Measurements from ENCODE around the gene WNT7A.

Gene WNT7A

DNA sequence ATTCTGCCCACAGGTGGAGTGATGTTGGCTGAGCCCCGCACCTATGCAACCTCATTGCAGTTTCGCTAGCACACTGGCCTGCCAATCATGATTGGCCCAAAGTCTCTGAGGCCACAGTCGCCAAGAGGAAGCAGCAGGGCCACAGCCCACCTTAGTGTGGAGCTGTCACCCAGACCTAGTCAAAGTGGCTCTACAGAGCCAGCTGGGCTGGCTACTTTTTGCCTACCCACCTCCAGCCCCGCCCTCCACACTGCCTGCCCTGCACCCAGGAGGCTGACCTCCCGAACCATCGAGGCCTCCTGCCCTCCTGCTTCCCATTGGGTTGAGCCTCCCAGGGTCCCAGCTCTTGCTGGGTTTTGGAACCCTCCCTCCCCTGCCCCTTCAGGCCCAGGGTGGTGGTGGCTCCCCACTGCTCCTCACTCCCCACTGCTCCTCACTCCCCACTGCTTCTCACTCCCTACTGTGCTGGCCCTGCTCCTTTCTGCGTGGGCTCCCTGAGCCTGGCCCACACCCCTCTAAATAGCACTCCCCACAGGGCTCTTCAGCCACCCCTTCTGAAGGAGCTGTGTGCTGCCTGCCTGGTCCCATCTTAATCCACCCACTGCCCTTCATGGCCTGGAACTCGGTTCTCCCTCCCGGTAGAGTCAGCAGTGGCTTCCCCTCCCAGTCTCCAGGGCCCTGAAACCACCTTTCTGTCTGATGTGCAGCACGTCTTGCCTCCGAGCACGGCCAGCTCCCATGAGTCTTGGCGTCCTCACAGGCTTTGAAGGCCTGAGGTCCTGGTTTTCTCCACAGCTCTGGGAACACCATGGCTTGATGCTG, 89.3 kb downstream of the WNT7A start:
- H3K4me1 ChIP-seq (ENCODE audit: insufficient read depth, low read length) = peaks cover 7% of the 10 kb centered on the region; the same call in 1 of the 2 replicates
- H3K9ac ChIP-seq (ENCODE audit: low read depth, low read length) = no peak overlapping the region
- H3K9me3 ChIP-seq (ENCODE audit: control insufficient read depth, insufficient read depth, low read length) = no peaks in the 10 kb centered on the region
- no peaks in the 10 kb centered on the region for H3K36me3 ChIP-seq (ENCODE audit: insufficient read depth, low read length)

DNA sequence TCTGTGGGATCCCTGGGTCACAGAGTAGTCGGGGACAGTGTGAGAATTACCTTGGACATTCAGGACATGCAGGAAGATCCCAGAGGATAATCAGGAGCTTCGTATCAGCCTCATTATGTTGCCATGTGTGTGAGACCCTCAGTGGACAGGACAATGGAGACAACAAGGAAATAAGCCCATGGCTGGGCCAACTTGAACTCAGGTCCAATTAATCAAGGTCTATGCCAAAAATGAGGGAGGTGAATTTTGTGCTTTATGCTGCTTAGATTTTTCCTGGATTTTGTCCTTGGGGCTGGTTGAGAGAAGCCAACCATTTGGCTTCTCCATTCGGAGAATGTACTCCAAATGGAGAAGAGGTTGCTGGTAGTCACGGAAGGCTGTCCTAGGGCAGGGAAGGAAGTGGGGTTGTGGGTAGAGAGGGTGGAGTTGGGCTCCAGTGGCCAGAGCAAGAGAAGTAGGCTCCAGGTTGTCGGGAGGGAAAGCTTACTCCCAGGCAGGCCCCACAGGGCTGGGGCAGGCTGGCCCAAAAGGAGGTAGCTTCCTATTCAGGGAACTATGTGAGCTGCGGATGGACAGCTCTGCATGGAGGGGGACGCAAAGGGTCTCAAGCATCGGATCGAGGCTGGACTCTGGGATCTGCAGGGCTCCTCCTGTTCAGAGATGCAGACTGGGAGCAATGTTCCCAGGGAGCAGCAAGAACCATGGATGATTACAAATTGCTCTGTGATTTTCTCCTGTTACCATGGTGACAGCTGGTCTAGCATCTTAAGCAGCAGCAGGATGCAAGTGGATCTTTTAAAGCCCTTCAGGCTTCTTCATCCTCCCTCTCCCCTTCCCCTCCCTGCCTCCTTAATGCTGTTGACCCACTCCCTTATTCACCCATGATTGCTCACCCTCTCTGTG, 91.1 kb downstream of the WNT7A start:
- Histone ChIP-seq H3K9ac (ENCODE audit: low read depth, low read length) (no peak overlapping the region), H3K9me3 (ENCODE audit: control insufficient read depth, insufficient read depth, low read length) (no peaks in the 10 kb centered on the region), H3K4me1 (ENCODE audit: insufficient read depth, low read length) (peaks cover 13% of the 10 kb centered on the region; the same call in 1 of the 2 replicates), H3K36me3 (ENCODE audit: insufficient read depth, low read length) (no peaks in the 10 kb centered on the region)

GRCh38 chr3:13787533-13788132, 92.2 kb downstream of the WNT7A start:
- H3K4me1 ChIP-seq (ENCODE audit: insufficient read depth, low read length) = peaks cover 13% of the 10 kb centered on the region; the same call in 1 of the 2 replicates
- no peak overlapping the region for H3K9ac ChIP-seq (ENCODE audit: low read depth, low read length)
- no peaks in the 10 kb centered on the region for H3K36me3 ChIP-seq (ENCODE audit: insufficient read depth, low read length)
- H3K9me3 ChIP-seq (ENCODE audit: control insufficient read depth, insufficient read depth, low read length) = no peaks in the 10 kb centered on the region

- Histone ChIP-seq H3K4me1 (ENCODE audit: insufficient read depth, low read length) (peaks cover 13% of the 10 kb centered on the region; the same call in 1 of the 2 replicates), H3K36me3 (ENCODE audit: insufficient read depth, low read length) (no peaks in the 10 kb centered on the region), H3K9ac (ENCODE audit: low read depth, low read length) (no peak overlapping the region), H3K9me3 (ENCODE audit: control insufficient read depth, insufficient read depth, low read length) (no peaks in the 10 kb centered on the region)
Observed at GRCh38 chr3:13786811-13787210, 93.1 kb downstream of the WNT7A start.

- H3K36me3 ChIP-seq (ENCODE audit: insufficient read depth, low read length) = no peaks in the 10 kb centered on the region
- H3K4me1 ChIP-seq (ENCODE audit: insufficient read depth, low read length) = peaks cover 13% of the 10 kb centered on the region; the same call in 1 of the 2 replicates
- no peaks in the 10 kb centered on the region for H3K9me3 ChIP-seq (ENCODE audit: control insufficient read depth, insufficient read depth, low read length)
- no peak overlapping the region for H3K9ac ChIP-seq (ENCODE audit: low read depth, low read length)
Observed at GRCh38 chr3:13785853-13786436, 93.9 kb downstream of the WNT7A start.

DNA sequence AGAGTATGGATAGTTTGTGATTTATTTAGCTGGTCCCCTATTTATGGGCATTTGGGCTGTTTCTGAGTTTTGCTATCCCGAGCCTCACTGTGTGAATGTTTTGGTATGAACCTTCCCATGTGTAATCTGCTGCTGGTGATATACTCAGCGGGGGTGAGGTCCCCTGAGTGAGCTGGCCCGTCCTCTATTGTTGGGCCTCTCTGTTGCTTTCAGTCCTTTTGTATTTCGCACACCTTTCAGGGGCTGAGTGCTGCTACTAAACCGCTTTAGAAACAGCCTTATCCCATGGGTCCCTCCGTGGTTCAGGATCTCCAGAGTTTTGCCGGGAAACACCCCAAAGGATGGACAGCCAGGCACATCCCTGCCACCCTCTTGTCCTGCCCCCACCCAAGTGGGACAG, 94.5 kb downstream of the WNT7A start:
- no peaks in the 10 kb centered on the region for H3K9me3 ChIP-seq (ENCODE audit: control insufficient read depth, insufficient read depth, low read length)
- no peak overlapping the region for H3K9ac ChIP-seq (ENCODE audit: low read depth, low read length)
- no peaks in the 10 kb centered on the region for H3K36me3 ChIP-seq (ENCODE audit: insufficient read depth, low read length)
- H3K4me1 ChIP-seq (ENCODE audit: insufficient read depth, low read length) = peaks cover 13% of the 10 kb centered on the region; the same call in 1 of the 2 replicates

DNA sequence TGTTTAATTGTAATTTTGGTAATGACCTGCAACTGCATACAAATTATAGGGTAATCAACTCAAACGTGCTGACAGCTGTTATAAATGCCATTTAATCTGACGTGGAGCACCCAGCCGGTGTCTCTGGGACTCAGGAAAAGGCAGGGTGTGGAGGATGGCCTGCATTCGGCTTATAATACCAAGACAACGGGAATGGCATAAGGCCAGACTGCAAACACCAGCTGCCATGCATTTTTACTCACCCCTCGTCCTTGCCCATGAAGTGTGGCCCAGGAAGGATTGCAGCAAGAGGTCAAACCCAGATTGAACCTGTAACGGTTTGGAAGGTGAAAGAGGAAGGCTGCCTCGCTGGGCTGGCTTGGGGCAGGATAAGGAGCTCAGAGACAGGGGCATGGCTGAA, 96.4 kb downstream of the WNT7A start:
- H3K9me3 ChIP-seq (ENCODE audit: control insufficient read depth, insufficient read depth, low read length) = no peaks in the 10 kb centered on the region
- peaks cover 13% of the 10 kb centered on the region; the same call in 1 of the 2 replicates for H3K4me1 ChIP-seq (ENCODE audit: insufficient read depth, low read length)
- H3K9ac ChIP-seq (ENCODE audit: low read depth, low read length) = no peak overlapping the region
- no peaks in the 10 kb centered on the region for H3K36me3 ChIP-seq (ENCODE audit: insufficient read depth, low read length)

- H3K36me3 ChIP-seq (ENCODE audit: insufficient read depth, low read length) = no peaks in the 10 kb centered on the region
- H3K9me3 ChIP-seq (ENCODE audit: control insufficient read depth, insufficient read depth, low read length) = no peaks in the 10 kb centered on the region
- no peak overlapping the region for H3K9ac ChIP-seq (ENCODE audit: low read depth, low read length)
- peaks cover 13% of the 10 kb centered on the region; the same call in 1 of the 2 replicates for H3K4me1 ChIP-seq (ENCODE audit: insufficient read depth, low read length)
Observed at GRCh38 chr3:13782501-13782900, 97.4 kb downstream of the WNT7A start.

- Histone ChIP-seq H3K9ac (ENCODE audit: low read depth, low read length) (no peak overlapping the region), H3K9me3 (ENCODE audit: control insufficient read depth, insufficient read depth, low read length) (no peaks in the 10 kb centered on the region), H3K4me1 (ENCODE audit: insufficient read depth, low read length) (peaks cover 12% of the 10 kb centered on the region; the same call in 1 of the 2 replicates), H3K36me3 (ENCODE audit: insufficient read depth, low read length) (no peaks in the 10 kb centered on the region)
Observed at GRCh38 chr3:13781417-13781816, 98.5 kb downstream of the WNT7A start.

GRCh38 chr3:13780432-13781176, 99.3 kb downstream of the WNT7A start:
- Histone ChIP-seq H3K9ac (ENCODE audit: low read depth, low read length) (no peak overlapping the region), H3K36me3 (ENCODE audit: insufficient read depth, low read length) (no peaks in the 10 kb centered on the region), H3K9me3 (ENCODE audit: control insufficient read depth, insufficient read depth, low read length) (no peaks in the 10 kb centered on the region), H3K4me1 (ENCODE audit: insufficient read depth, low read length) (peaks cover 6% of the 10 kb centered on the region; the same call in 1 of the 2 replicates)

GRCh38 chr3:13776253-13777050, 103.4 kb downstream of the WNT7A start:
- H3K9ac ChIP-seq (ENCODE audit: low read depth, low read length) = no peak overlapping the region
- no peaks in the 10 kb centered on the region; the same call in 1 of the 2 replicates for H3K4me1 ChIP-seq (ENCODE audit: insufficient read depth, low read length)
- H3K9me3 ChIP-seq (ENCODE audit: control insufficient read depth, insufficient read depth, low read length) = no peaks in the 10 kb centered on the region
- H3K36me3 ChIP-seq (ENCODE audit: insufficient read depth, low read length) = no peaks in the 10 kb centered on the region

GRCh38 chr3:13772885-13773745, 106.8 kb downstream of the WNT7A start:
- Histone ChIP-seq H3K4me1 (ENCODE audit: insufficient read depth, low read length) (peaks cover 22% of the 10 kb centered on the region), H3K9ac (ENCODE audit: low read depth, low read length) (no peak overlapping the region), H3K36me3 (ENCODE audit: insufficient read depth, low read length) (no peaks in the 10 kb centered on the region), H3K9me3 (ENCODE audit: control insufficient read depth, insufficient read depth, low read length) (no peaks in the 10 kb centered on the region)

All from ES-I3 (cell line).